AG09319 (cell line): Measurements from ENCODE around the gene NBPF20.
"Not testable (repeated sequence)": the region's sequence is repeated elsewhere in the genome, so short reads cannot be mapped to it uniquely, and the experiment has no call there.

Experiments
- DNase-seq: peaks from one replicate; pipeline ENCODE4 v3.0.0-alpha.2; 2010; ENCODE audit warnings: low read depth; ENCODE audit errors: extremely low read depth

NBPF20 gene

DNA sequence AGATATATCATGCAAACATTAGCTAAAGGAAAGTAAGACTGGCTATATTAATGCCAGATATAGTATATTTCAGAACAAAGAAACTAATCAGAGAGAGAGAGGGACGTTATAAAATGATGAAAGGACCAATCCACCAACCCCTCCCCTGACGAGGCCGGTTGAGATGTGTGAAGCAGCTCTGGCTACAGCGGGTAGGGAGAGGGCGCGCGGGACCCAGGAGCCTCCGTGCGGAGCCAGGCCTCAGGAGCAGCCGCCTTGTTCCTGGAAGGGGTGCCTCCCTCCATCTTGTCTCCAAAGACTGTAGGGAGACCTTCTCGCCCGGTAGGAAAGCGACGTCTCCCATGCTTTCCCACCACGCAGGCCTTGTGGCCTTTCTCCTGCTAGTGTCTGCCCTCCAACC lies 5.4 kb upstream of the NBPF20 start:
- DNase-seq = not testable (repeated sequence)

DNA sequence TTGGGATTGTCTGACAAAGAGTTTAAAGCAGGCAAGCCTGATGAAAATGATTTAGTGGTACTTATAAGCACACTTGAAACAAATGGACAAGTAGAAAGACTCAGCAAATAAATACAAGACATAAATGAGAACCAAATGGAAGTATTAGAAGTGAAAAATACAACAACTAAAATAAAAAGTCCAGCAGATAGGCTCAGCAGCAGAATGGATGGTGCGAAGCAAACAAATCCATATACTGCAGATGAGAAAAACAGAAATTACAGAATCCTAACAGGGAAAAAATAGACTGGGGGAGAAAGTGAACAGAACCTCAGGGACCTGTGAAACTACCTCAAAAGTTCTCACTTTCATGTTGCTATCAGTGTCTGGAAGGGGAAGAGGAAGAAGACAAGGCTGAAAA lies 3.9 kb upstream of the NBPF20 start:
- not testable (repeated sequence) for DNase-seq

DNA sequence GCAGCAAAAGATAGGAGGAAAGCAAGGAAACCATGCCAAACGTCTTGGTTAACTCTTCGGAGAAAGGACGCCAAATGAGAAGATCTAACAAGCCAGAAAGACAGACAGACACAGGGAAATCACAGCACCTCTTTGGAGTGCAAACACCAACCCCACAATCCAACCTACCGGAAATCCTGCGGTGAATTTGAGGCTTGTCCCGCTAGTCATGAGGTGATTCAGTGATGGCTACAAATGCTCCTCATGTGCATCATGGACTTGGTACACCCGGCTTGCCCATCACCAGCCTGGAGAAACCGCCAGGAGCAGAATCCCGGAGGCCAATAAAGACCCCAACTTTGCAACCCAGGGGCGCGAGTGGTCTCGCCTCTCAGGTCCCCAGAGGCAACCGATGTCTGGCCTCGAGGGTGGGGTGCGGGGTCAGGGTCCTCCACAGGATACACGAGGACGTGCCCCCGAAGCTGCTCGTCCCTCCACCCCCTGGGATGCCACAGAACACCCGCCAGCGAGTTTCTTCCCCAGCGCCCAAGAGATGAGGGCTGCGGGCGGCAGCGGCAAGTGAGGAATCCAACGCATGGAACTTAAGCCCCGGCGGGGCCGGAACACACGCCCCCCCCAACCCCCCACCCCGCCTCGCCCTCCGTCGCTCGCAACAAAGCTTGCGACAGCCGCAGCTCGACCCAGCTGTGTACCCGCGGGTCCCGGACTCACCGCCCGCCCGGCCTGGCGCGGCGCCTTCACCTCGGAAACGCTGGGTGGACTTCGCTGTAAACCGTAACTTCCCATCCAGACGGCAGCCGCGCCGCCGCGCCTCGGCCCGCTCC lies 579 bp downstream of the NBPF20 start:
- not testable (repeated sequence) for DNase-seq

DNA sequence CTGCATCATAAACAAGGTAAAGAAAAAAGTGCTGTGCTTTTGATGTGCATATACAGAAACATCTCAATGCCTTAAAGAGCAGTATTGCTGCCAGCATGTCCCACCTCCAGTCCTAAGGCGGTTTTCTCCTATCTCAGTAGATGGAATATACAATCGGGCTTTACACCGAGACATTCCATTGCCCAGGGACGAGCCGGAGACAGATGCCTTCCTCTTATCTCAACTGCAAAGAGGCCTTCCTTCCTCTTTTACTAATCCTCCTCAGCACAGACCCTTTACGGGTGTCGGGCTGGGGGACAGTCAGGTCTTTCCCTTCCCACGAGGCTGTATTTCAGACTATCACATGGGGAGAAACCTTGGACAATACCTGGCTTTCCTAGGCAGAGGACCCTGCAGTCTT lies 10.3 kb downstream of the NBPF20 start:
- not testable (repeated sequence) for DNase-seq

- not testable (repeated sequence) for DNase-seq
These were observed 18.1 kb downstream of the NBPF20 start for GRCh38 chr1:145407266-145407665.

GRCh38 chr1:145404949-145405348 lies 20.5 kb downstream of the NBPF20 start:
- DNase-seq = not testable (repeated sequence)

DNA sequence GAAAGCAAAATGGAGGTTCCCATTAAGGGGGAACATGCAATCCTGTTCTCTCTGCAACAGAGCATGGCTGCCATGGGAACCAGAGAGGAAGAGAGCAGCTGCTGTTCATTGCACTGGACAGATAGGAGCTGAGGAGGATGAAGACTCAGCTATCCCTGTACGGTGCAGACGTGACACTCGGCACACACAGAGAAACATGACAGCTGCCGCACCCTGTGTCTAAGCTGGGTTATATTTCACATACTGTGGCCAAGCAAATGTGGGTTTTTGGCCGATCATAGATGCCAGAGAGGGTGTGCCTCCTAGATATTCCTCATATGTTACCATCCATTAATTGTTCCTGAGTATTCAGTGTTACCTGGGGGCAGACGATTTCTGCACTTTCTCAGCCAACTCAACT lies 24.7 kb downstream of the NBPF20 start:
- DNase-seq = not testable (repeated sequence)
